NCI-H2196 treated with DMSO at 0.1 percent for 48 hours (cell line): Measurements from ENCODE around the gene KCNA5.

Source experiments
- DNase-seq: peaks from one replicate; lab custom pipeline; 2025; ENCODE audit not compliant: unreplicated experiment; lab: John Stamatoyannopoulos, UW

The KCNA5 gene

GRCh38 chr12:5043589-5044419, at the start of gene KCNA5:
Gene KCNA5 (plus strand): TSS chr12:5043879. CDS start chr12:5044148, 269 bp downstream.
- DNase-seq: no peak

- no peak for DNase-seq
Measured at GRCh38 chr12:4994622-4995021, 49.1 kb upstream of the KCNA5 start.

GRCh38 chr12:4996714-4997113, 47.0 kb upstream of the KCNA5 start:
- DNase-seq: no peak

- no peak for DNase-seq
Measured at GRCh38 chr12:4997939-4998338, 45.7 kb upstream of the KCNA5 start.

GRCh38 chr12:5000204-5000603, 43.5 kb upstream of the KCNA5 start:
- no peak for DNase-seq

- no peak for DNase-seq
Measured at GRCh38 chr12:5000658-5001385, 42.9 kb upstream of the KCNA5 start.

GRCh38 chr12:5003025-5003666, 40.5 kb upstream of the KCNA5 start:
- DNase-seq: peak; percentile 48

GRCh38 chr12:5008661-5009060, 35.0 kb upstream of the KCNA5 start:
- DNase-seq: no peak

- DNase-seq: no peak
Measured at GRCh38 chr12:5010151-5010550, 33.5 kb upstream of the KCNA5 start.

GRCh38 chr12:5012337-5012736, 31.3 kb upstream of the KCNA5 start:
- no peak for DNase-seq

- no peak for DNase-seq
Measured at GRCh38 chr12:5013266-5013730, 30.4 kb upstream of the KCNA5 start.

- DNase-seq: no peak
Measured at GRCh38 chr12:5014269-5014668, 29.4 kb upstream of the KCNA5 start.

- no peak for DNase-seq
Measured at GRCh38 chr12:5015711-5016492, 27.8 kb upstream of the KCNA5 start.

- DNase-seq: no peak
Measured at GRCh38 chr12:5016526-5016925, 27.2 kb upstream of the KCNA5 start.

- DNase-seq: no peak
Measured at GRCh38 chr12:5017638-5018348, 25.9 kb upstream of the KCNA5 start.

GRCh38 chr12:5018677-5019076, 25.0 kb upstream of the KCNA5 start:
- DNase-seq: no peak

- no peak for DNase-seq
Measured at GRCh38 chr12:5022025-5022424, 21.7 kb upstream of the KCNA5 start.

- peak; percentile 30 for DNase-seq
Measured at GRCh38 chr12:5022465-5023061, 21.1 kb upstream of the KCNA5 start.

GRCh38 chr12:5023842-5024241, 19.8 kb upstream of the KCNA5 start:
- DNase-seq: no peak
